GM19455 (cell line): Measurements from ENCODE around the gene PTGER4.
A peak's percentile ranks its signal among the peaks of the same experiment; 100 is the strongest.

ENCODE experiments used
- ATAC-seq: cut with Tn5 transposase; IDR thresholded peaks from one replicate; pipeline ENCODE4 v1.9.1; 2021; ENCODE audit not compliant: unreplicated experiment

PTGER4 gene

DNA sequence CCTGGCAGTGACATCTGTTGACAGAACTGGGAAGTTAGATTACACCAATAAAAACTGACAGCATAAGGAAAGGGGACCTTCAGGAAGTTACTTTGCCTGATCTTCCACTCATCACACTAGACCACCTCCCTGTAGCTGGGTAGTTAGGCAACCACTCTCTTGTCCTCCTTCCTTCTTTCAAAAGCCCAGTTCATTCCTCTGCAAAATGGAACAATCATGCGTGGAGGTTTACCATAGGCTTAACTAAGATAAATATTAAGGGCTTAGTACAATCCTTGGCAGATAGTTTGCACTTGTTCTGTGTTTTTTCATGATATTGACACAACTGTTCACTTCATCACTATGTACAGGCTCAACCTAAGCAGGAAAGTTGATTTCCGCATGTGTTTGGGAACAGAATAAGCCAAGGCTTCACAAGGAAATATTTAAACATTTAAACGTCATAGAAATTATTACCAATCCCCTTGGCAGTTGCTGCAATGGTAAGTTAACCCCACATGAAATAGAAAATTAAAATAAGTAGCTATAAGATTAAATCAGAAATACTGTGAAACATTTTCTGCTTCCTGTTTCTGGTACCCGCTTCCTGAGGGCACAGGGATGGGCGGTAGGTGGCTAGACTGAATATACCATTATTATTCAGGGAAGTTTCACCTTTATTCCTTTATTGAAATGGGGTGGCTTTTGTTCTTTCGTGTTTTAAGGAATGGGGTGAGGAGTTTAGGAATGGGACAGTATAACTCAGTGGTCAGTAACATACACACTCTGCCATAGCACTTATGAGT is 9.9 kb upstream of the PTGER4 start:
- no peak for ATAC-seq

DNA sequence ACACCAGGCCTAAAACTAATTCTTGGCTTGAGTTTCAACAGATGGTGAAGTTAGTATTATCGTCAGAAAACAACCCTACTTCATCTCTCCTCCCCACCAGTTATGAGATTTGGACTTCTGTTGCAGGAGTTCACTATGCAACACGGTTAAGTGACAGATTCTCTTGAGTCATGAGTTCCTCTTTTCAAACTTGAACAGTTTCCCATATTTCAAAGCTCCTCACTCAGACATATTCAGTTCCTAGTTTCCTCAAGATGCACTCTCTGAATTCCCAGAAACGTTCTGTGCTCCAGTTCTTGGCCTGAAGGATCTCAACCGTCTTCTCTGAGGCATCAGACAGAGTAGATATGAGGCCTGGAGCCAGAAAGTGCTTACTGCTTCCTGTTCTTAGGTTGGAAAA is 7.3 kb upstream of the PTGER4 start:
- ATAC-seq: no peak

DNA sequence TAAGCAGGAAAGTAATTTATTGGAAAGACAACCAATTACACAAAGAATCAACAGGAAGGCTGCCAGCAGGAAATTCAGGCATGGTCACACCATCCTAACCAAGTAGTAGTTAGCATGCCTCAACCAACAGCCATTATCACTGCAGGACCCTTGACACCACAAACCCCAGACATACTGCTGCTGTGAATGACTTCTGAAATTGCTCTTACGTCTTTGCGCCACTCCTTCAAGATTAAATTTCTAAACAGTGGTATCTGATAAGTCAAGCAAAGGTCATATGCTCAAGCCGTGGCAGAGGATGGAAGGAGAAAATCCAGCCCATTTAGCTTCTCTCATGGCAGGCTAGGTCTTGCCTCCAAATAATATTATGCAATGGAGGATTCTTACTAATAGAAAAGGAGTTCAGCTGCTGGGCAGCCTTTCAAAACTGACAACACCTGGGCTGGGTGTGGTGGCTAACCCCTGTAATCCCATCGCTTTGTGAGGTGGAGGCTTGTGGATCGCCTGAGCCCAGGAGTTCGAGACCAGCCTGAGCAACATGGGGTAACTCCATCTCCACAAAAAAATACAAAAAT is 5.0 kb upstream of the PTGER4 start:
- no peak for ATAC-seq

DNA sequence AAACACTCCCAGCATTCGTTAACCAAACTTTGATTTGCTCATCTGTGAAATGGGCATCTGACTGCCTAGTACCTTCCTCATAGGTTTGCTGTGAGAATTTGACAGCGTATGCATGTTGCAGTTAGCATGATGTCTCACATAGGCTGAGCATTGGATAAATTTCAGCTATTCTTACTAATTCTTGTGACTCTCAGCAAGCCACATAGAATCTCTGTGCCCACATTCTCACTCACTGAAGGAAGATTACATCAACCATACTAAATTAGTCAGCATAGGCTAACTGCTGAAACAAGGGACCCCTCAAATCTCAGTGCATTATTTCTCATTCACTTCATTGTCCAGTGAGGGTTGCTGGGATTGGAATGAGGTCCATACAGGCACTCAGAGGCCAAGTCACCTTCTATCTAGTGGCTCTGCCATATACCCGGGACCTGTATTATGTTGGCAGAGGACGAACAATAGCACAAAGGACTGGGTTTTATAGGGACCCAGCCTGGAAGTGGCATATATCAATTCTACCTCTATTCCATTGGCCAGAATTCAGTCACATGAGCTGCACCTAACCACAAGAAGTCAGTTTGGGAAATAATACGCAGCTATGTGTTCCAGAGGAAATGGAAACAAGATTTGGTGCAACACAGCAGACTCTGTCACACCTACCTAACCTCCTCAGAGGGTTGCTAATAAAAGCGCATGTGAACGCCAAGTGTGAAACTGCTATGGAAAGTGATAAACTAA is 4.2 kb upstream of the PTGER4 start:
- no peak for ATAC-seq

DNA sequence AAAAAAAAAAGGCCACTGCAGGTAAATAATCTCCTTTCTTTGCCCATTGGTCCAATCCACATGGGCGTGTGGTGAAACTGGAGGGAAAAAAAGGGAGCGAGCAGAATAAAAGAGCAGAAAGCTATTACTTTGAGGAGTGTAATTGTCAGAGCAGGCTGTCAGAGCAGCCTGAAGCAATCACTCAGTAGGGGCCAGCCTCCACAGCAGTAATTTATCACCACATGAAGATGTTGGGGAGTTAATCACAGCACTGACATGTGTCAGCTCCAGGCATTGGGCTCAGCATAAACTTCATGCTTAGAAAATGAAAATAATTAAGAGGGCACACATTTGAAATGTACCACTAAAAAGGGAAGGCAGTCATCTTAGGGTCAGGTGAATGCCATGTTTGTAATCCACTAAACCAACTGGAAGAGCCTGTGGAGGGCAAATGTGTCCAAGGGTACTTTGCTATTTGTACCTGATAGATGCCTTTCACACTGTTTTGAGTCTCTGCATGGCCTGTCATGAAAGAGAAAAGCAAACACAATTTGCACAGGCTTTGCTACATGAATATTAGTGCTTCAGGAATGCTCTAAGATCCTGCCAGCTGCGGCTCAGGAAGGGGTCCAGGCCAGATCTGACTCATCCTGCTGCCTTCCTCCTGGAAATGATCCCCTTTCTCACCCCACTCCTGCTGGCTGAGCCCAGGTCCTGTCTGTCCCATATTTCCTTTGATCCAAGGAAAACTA is 2.9 kb upstream of the PTGER4 start:
- ATAC-seq: no peak

DNA sequence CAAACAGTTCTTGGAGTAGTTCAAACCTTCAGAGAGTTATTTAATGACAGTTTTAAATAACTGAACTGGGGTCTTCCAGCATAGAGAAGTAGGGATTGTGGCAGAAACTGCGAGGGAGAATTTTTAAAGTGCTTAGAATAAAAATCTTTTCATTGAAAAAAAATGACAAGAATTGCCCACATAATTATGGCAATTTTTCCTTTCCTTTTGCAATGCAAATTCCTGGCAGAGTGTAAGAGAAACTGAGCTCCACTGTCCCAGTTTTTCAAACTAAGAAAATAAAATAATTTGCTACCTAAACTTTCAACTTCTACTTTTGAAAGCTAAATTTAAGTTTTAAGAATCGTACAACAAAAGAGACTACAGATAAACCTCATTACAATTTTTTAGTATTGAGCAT is 2.3 kb upstream of the PTGER4 start:
- ATAC-seq: no peak

DNA sequence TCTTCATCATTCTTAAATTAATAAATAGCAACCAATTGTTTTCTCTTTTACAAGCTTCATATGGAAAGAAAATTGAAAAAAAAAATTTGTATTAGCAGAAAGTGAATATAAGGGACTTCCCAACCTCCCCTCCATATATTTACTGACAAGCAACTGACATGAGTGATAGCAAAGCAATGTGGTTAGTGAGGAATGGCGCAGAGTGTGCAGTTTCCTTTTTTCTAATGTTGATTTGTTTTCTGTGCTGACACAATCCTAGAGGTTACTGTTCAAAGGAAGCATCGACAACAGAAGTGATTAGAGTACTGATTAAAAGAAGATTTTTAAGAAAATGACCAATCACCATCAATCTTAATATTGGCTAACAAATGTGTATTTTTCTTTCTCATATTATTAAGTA is 1.7 kb upstream of the PTGER4 start:
- ATAC-seq: no peak

DNA sequence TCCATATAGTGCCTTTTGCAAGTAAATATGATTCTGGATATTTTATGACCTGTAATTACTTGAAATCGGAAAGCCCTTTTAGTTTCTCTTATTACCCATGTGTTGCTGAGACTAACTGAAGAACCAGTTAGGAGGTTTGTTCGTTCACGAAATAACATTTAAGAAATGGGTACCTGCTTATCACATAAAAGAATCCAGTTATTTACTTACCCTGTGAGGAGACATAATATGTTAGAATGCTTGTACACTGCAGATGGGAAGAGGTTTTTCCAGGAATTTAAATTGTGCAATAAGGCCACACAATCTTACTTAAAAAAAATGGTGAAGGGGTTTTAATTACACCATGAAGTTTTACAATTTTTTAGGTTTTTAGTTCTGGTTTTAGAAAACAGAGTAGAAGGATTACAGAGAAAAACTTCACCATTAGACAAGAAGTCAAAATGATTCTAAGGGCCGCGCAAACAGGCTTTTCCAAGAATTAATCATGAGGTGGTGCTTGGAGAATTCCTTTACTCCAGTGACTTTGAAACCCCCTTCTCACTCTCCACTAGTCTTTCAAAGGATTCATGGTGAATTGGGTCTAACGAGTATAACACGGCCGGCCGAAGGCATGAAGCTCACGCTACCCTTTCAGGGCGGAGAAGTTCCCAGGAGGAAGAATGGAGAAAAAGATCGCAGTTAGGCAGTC is 1.1 kb upstream of the PTGER4 start:
- no peak for ATAC-seq

DNA sequence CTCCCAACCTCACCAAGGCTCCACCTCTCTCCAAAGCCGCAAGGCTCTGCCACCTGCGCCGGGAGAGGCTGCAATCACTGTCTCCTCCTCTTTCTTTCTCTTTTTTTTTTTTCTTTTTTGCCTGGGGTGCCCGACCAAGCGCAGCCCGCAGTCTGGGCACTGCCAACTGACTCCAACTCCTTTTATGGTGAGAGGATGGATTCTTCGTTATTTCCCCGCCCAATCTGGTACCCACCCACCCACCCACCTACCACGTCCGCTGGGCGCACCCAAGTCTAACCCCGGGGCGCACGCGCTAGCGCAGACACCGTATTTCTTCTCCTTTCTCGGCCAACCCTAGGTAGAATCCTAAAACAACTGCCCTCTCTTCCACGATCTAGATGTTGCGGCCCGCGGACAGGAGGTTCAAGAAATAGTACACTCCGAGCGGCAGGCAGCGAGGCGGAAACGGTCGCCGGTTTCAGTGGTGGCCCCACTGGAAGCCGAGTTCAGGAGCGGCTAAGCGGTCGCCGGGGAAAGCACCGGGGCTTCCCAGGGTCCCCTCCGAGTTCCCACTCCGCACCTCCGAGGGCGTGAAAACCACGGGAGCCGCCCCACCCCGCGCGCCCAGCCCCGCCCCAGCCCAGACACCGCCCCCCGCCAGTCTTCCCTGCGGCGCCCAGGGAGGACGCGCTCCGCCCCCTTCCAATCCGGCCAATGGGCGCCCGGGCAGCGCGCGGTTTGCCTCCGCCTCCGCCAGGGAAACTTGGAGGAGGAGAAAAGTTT is 385 bp upstream of the PTGER4 start:
- ATAC-seq: peak; percentile 76

DNA sequence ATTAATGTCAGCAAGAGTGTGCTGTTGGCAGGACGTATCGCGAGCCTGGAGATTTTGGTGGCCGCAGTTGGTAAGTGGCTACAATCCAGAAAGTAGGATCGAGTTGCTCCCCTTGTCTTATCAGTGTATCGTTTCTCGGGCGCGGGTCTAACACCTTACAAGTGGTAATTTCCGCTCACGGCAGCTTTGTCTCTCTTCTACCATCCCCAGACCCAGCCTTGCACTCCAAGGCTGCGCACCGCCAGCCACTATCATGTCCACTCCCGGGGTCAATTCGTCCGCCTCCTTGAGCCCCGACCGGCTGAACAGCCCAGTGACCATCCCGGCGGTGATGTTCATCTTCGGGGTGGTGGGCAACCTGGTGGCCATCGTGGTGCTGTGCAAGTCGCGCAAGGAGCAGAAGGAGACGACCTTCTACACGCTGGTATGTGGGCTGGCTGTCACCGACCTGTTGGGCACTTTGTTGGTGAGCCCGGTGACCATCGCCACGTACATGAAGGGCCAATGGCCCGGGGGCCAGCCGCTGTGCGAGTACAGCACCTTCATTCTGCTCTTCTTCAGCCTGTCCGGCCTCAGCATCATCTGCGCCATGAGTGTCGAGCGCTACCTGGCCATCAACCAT is 1.1 kb downstream of the PTGER4 start:
- no peak for ATAC-seq

DNA sequence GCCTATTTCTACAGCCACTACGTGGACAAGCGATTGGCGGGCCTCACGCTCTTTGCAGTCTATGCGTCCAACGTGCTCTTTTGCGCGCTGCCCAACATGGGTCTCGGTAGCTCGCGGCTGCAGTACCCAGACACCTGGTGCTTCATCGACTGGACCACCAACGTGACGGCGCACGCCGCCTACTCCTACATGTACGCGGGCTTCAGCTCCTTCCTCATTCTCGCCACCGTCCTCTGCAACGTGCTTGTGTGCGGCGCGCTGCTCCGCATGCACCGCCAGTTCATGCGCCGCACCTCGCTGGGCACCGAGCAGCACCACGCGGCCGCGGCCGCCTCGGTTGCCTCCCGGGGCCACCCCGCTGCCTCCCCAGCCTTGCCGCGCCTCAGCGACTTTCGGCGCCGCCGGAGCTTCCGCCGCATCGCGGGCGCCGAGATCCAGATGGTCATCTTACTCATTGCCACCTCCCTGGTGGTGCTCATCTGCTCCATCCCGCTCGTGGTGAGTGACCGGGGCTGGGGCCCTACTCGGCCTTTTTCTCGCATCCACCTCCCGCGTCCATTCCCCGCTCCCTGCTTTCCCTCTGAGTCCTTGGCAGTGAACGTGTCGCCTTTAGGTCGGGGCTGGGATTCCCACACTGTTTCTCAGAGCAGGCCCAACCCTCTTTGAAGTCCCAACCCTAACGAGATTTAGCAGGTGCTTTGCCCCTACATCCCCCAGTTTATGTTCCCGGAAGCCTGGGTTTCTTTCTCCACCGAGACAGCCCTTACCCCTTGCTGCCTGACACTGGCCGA is 1.8 kb downstream of the PTGER4 start:
- peak; percentile 25 for ATAC-seq

DNA sequence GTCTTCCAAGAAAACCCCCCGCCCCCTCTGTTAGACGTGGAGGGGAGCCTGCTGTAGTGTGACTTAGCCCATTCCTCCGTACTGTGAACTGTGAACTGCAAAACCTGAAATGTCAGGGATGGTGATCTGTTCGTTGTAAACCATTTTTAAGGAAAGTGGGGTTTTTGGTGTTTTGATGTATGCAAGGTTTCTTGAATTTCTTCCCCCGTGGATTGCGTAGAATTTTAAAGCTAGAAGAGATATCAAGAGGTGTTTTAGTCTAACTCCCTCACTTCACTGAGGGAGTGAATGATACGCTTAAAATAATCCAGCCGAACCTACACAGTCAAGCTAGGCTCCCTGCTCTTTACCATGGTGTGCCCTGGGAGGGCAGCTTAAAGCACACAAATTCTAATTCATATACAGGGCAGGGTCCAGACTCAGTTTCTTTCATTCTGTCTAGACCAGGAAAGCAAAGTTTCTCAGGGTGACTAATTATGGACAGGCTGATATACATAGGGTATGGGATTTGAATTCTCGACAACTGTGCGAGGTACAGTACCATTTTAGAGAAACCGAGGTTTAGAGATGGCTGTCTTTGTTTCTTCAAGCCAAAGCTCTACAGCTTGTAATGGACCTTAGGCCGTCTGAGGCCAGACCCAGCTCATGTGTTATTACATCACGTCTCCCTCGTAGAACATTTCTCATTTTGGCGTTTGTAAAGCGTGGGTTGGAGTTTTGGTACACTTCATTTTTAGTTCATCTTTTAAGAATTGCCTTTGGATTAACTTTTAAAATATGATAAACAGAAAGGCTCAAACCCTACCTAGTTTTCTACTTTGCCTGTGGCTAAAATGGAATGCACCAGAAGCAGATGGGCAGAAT is 2.7 kb downstream of the PTGER4 start:
- ATAC-seq: no peak

DNA sequence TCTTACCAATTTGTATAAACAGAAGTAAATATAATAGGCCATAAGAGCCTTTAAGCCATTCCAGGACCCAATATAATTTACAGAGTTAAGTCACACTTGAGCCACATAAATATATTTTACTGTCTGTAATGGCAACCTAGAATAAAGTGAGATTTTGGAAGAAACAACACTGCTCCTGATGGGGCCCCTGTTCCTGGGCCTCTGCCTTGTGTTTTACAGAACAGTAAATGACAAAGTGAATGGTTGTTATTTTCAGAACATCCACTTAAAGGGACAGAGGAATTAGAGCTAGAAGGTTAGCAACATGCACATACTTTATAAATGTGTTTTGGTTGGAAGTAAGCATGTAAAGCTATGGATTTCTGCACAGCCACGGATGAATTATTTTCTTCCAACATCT is 3.6 kb downstream of the PTGER4 start:
- no peak for ATAC-seq

DNA sequence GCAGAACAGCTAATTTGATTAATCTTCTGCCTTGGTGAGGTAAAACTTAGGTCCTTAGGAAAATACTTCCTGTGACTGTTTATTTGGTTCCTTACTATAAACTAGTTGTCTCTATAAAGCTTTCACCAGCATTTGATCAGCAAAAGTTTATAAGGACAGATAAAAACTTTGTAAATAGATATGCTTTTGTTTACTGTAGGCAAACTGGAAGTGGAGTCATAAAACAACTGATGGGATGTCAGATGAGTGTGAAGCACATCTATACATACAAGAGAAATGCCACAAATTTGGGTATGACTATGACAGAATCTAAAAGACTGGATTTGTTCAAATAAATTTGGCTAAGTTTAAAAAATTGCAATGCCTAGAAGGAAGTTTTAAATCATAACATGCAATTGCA is 5.5 kb downstream of the PTGER4 start:
- ATAC-seq: no peak

DNA sequence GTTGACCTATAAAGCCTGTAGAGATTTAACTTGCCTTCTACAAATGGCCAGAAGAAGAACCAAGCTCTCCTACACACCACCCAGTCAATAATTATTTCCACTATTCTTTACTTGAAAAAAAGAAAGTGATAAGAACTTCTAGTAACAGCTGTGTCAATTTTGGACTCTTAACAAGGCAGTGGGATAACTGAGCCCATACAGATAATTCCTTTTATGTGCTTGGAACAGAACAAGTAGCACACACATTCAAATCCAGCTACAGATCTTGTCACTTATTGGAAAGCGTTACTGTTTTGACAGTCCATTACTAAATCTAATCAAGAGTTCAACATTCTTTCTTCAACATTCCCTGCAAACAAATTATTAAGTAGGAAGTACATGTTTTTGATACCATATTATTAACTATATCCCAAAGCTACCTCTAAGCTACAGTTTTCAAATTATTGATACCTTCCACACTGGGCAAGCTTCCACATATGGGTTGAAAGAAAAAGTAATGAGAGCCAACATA is 6.3 kb downstream of the PTGER4 start:
- no peak for ATAC-seq

DNA sequence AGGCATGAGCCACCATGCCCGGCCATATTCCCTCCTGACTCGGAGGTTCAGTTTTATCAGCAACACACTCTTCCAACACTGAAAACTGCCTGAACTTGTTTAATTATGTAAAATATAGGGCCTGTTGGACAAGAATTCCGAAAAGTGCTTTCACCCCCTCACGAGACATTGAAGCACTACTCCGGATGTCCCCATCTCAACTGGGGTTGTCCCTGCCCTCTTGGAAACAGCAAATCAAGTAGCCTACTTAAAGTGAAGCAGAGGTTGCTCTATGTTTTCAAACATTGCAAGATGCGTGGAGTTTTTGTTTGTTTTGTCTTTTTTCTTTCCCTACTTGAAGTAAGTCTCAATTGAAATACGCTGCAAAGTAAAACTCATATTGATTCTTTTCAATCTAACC is 7.6 kb downstream of the PTGER4 start:
- no peak for ATAC-seq

DNA sequence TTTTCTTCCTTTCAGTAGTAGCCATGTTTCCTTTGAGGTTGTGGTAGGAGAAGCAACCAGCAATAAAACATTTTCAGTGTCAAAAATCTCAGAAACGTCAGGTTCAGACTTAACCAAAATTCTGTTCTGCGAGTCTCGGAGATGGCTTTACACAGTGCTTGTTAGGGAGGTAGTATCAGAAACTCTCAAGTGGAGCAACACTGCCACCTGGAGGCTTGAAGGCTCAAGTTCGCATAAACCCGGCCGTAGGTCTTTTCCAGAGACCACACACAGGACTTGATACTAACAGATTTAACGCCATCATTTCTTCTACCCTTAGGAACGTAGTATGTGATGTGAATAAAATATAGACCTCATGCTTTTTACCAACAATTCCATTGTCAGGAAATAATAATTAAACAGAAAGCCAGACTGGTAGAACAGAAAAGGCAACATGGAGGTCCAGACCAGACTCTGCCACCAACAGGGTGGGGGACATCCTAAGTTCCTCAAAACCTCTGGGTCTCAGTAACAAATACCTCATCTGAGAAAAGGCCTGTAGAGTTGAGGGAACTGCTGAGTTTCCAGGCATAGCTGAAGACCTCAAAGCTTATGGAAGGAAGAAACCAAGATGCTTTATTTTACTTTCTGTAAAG is 8.5 kb downstream of the PTGER4 start:
- ATAC-seq: peak; percentile 97
